DOHH2 (cell line): ENCODE results near the gene STARD10.

Experiments
- H3F3A ChIP-seq: fragments of 200-600 bp; sonication (generic), shearing (Covaris generic); 2 replicates; pipeline ENCODE4 v1.6.0; 2016; ENCODE audit warnings: antibody characterized with exemption, mild to moderate bottlenecking; ENCODE audit not compliant: control insufficient read depth, insufficient read depth
- H3K27ac ChIP-seq: fragments of 200-600 bp; sonication (generic); 2 replicates; pipeline ENCODE4 v1.5.1; 2014; ENCODE audit warnings: low read depth, mild to moderate bottlenecking, low read length, moderate library complexity
- H3K27me3 ChIP-seq: fragments of 200-600 bp; sonication (generic); 2 replicates; pipeline ENCODE4 v1.6.1; 2014; ENCODE audit warnings: mild to moderate bottlenecking, low read length, mixed read lengths; ENCODE audit not compliant: control insufficient read depth
- H3K36me3 ChIP-seq: fragments of 200-600 bp; sonication (generic); 2 replicates; pipeline ENCODE4 v1.6.1; 2014; ENCODE audit warnings: mild to moderate bottlenecking, low read length, moderate library complexity, mixed read lengths; ENCODE audit not compliant: control insufficient read depth
- H3K4me1 ChIP-seq: fragments of 200-600 bp; sonication (generic); 2 replicates; pipeline ENCODE4 v1.6.1; 2014; ENCODE audit warnings: mild to moderate bottlenecking, low read length, mixed read lengths; ENCODE audit not compliant: control insufficient read depth
- H3K4me2 ChIP-seq: fragments of 200-600 bp; sonication (generic); 2 replicates; pipeline ENCODE4 v1.6.0; 2014; ENCODE audit warnings: mild to moderate bottlenecking, low read length, moderate library complexity
- H3K4me3 ChIP-seq: fragments of 200-600 bp; sonication (generic); 2 replicates; pipeline ENCODE4 v1.5.1; 2014; ENCODE audit warnings: mild to moderate bottlenecking, low read length, mixed read lengths
- H3K79me2 ChIP-seq: fragments of 200-600 bp; sonication (generic); 2 replicates; pipeline ENCODE4 v1.6.1; 2014; ENCODE audit warnings: mild to moderate bottlenecking, low read length, mixed read lengths; ENCODE audit not compliant: control insufficient read depth
- H3K9me2 ChIP-seq: fragments of 200-600 bp; sonication (generic); replicated peaks from 2 replicates; pipeline ENCODE4 v1.6.1; 2014; ENCODE audit warnings: mild to moderate bottlenecking, low read length, mixed read lengths; ENCODE audit not compliant: control insufficient read depth
- H3K9me3 ChIP-seq: fragments of 200-600 bp; sonication (generic); 2 replicates; pipeline ENCODE4 v1.6.1; 2014; ENCODE audit warnings: antibody characterized with exemption, low read length, mixed read lengths; ENCODE audit not compliant: control insufficient read depth, insufficient read depth
- H4K20me1 ChIP-seq: fragments of 200-600 bp; sonication (generic); 2 replicates; pipeline ENCODE4 v1.6.0; 2014; ENCODE audit warnings: low read depth, mild to moderate bottlenecking, antibody characterized with exemption, low read length, moderate library complexity; ENCODE audit not compliant: control insufficient read depth, insufficient read depth
- CTCF ChIP-seq: fragments of 200-600 bp; sonication (generic); IDR thresholded peaks from one replicate; pipeline ENCODE4 v1.5.1; 2014; ENCODE audit warnings: antibody characterized with exemption, mild to moderate bottlenecking, low read depth, low read length; ENCODE audit not compliant: poor library complexity, severe bottlenecking
- EZH2phosphoT487 ChIP-seq: fragments of 200-600 bp; sonication (generic); IDR thresholded peaks from 2 replicates; pipeline ENCODE4 v1.6.1; 2017; ENCODE audit warnings: borderline replicate concordance, mild to moderate bottlenecking, antibody characterized with exemption, low read length, moderate library complexity, mixed read lengths

Gene STARD10

DNA sequence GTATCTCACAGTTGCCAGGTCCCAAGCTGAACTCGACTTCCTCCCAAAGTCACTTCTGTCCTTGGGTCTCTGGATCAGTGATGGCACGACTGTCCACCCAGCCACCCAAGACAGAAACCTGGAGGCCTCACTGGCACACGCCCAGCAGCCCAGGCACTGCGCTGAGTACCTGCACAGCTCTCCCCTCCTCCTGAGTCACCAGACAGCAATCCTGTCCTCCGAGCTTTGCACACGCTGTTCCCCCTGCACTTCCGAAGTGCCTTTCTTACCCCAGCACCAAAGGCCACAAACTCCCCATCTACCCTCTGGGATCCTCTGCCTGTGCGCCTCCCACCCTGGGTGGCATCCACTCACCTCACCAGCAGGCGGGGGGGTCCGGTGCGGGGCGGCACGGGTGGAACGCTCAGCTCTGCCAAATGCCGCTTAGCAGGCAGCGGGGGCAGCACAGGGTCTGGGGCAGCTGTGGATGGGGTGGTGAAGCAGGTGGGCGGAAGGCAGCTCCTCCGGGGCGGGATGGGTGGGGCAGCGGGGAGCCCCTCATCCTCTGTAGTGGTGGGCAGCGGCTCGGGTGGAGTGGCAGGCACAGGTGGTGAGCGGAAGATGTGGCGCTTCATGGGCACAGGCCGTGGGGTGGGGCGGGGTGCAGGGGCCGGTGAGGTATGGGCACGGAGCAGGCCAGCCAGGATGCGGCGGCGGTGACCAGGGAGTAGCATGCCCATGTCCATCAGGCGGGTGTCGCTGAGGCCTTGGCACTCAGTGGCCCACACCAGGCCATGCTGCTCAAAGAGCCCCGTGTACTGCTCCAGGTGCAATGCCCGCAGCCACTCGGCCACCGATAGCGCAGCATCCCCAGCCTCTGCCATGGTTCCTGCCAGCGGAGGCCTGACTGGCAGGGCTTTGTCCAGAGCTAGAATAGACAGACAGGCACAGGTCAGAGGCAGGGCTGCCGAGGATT, 67.3 kb downstream of the STARD10 start:
- Histone ChIP-seq H3K9me2 (no peaks in the 10 kb centered on the region), H3K79me2 (peaks cover 28% of the 10 kb centered on the region), H3K36me3 (0 out of 2 replicates have a peak, but pooled peaks cover 3% of the 10 kb centered on the region), H3K9me3 (no peaks in the 10 kb centered on the region), H3K4me3 (no peak overlapping the region), H3K4me2 (no peak overlapping the region), H4K20me1 (no peaks in the 10 kb centered on the region), H3K27ac (no peak overlapping the region), H3F3A (0 out of 2 replicates have a peak, but pooled peaks cover 3% of the 10 kb centered on the region), H3K27me3 (no peaks in the 10 kb centered on the region), H3K4me1 (peaks cover 32% of the 10 kb centered on the region)
- TF ChIP-seq CTCF (no peak), EZH2phosphoT487 (no peak)

DNA sequence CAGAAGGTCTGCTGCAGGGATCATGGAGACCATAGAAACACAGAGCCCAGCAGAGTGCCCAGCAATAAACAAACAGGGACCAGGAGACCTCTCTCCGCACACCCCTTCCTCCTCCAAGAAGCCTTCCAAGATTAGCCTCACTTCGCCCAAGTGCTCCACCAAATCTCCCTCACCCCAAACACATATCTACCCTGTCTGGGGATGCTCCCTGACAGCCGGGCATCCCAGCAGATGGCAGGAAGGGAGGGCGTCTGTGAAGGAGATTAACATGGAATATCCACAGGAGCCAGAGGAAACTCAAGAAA, 68.2 kb downstream of the STARD10 start:
- peaks cover 41% of the 10 kb centered on the region for H3K4me1 ChIP-seq
- TF ChIP-seq CTCF (no peak), EZH2phosphoT487 (no peak)
- H3K79me2 ChIP-seq: peaks cover 37% of the 10 kb centered on the region

GRCh38 chr11:72724851-72725723, 68.8 kb downstream of the STARD10 start:
- H3K9me2 ChIP-seq: no peaks in the 10 kb centered on the region
- H3K36me3 ChIP-seq: 0 out of 2 replicates have a peak, but pooled peaks cover 3% of the 10 kb centered on the region
- H4K20me1 ChIP-seq: no peaks in the 10 kb centered on the region
- H3K27me3 ChIP-seq: no peaks in the 10 kb centered on the region
- H3K79me2 ChIP-seq: peaks cover 43% of the 10 kb centered on the region
- no peak overlapping the region for H3K4me3 ChIP-seq
- no peak overlapping the region for H3K27ac ChIP-seq
- 0 out of 2 replicates have a peak, but pooled peaks cover 3% of the 10 kb centered on the region for H3F3A ChIP-seq
- peaks cover 44% of the 10 kb centered on the region for H3K4me1 ChIP-seq
- peak overlapping the region; percentile 8; the same call in 1 of the 2 replicates for H3K4me2 ChIP-seq
- TF ChIP-seq CTCF: peak; percentile 97
- TF ChIP-seq EZH2phosphoT487: no peak
- no peaks in the 10 kb centered on the region for H3K9me3 ChIP-seq

More for the DNA sequence above, 68.2 kb downstream of the STARD10 start:
- H3K9me2 ChIP-seq: no peaks in the 10 kb centered on the region
- no peak overlapping the region for H3K4me3 ChIP-seq
- H4K20me1 ChIP-seq: no peaks in the 10 kb centered on the region
- 0 out of 2 replicates have a peak, but pooled peaks cover 3% of the 10 kb centered on the region for H3K36me3 ChIP-seq
- no peaks in the 10 kb centered on the region for H3K27me3 ChIP-seq
- H3K4me2 ChIP-seq: peak overlapping the region; percentile 8; the same call in 1 of the 2 replicates
- H3K9me3 ChIP-seq: no peaks in the 10 kb centered on the region
- H3F3A ChIP-seq: 0 out of 2 replicates have a peak, but pooled peaks cover 3% of the 10 kb centered on the region
- no peak overlapping the region for H3K27ac ChIP-seq
